Endothelial cell of umbilical vein (primary cell): Measurements from ENCODE around the gene PDE4B. TPM values are rescaled to one million over a fixed set of nuclear protein-coding genes. Genes with fewer than 3 reads are reported as not detected.
A peak's percentile ranks its signal among the peaks of the same experiment; 100 is the strongest.

Experiments
- BruUV-seq: library from RNA; stranded (reverse); fragments of 400-500 nt; replicated peaks from 2 replicates; lab custom pipeline; 2021; lab: Mats Ljungman, UMichigan
- CTCF ChIA-PET: fragments of 300-600, 350-600 bp; sonication (Branson Sonifier 250); formaldehyde crosslinking; loops from one replicate; lab custom pipeline; 2021; ENCODE audit warnings: antibody characterized with exemption, inconsistent platforms; lab: Charles Lee
- POLR2A ChIA-PET: fragments of 300-600, 350-600 bp; sonication (Branson Sonifier 250); formaldehyde crosslinking; loops from one replicate; lab custom pipeline; 2021; ENCODE audit warnings: antibody characterized with exemption, inconsistent platforms; lab: Charles Lee
- DNase-seq: peaks from one replicate; pipeline ENCODE4 v3.0.0-alpha.2; 2011; ENCODE audit warnings: low read depth, low spot score
- FAIRE-seq: peaks from 2 replicates; lab custom pipeline; 2011; peaks lifted over from hg19 to GRCh38; lab: Jason Lieb, UNC
- H2AFZ ChIP-seq: 2 replicates; pipeline ENCODE4 v1.6.0; 2012; ENCODE audit warnings: low read depth, low read length, control low read depth, inconsistent platforms
- H3K27ac ChIP-seq: 2 replicates; pipeline ENCODE4 v1.5.1; 2011; ENCODE audit warnings: low read depth, mild to moderate bottlenecking, control low read depth, low read length, moderate library complexity; ENCODE audit not compliant: insufficient read depth
- H3K27me3 ChIP-seq, 2 experiments: 2 replicates each; pipeline versions ENCODE4 v1.6.0 to v1.6.1; 2011; ENCODE audit warnings: low read length in 2 of 2, mixed read lengths in 1 of 2; ENCODE audit not compliant: control insufficient read depth in 2 of 2, insufficient read depth in 2 of 2
- H3K36me3 ChIP-seq, 2 experiments: 2 replicates in 1 of 2; 3 replicates in 1 of 2; pipeline ENCODE4 v1.5.1; 2011; ENCODE audit warnings: low read length in 2 of 2, mild to moderate bottlenecking in 1 of 2, moderate library complexity in 1 of 2; ENCODE audit not compliant: control insufficient read depth in 2 of 2, insufficient read depth in 2 of 2; ENCODE audit errors: extremely low read depth in 1 of 2
- H3K4me1 ChIP-seq: 3 replicates; pipeline ENCODE4 v1.5.1; 2011; ENCODE audit warnings: mild to moderate bottlenecking, low read length; ENCODE audit not compliant: control insufficient read depth, insufficient read depth; ENCODE audit errors: extremely low read depth
- H3K4me2 ChIP-seq: 2 replicates; pipeline ENCODE4 v1.6.1; 2011; ENCODE audit warnings: low read length, control low read depth, mixed read lengths; ENCODE audit not compliant: insufficient read depth
- H3K4me3 ChIP-seq, 3 experiments: fragments of 200-600 bp in 1 of 3; sonication (generic), shearing (Covaris generic) in 1 of 3; replicated peaks in 1 of 3; 2 replicates each; pipeline ENCODE4 v1.5.1; 2011 to 2016; ENCODE audit warnings: control low read depth in 3 of 3, low read length in 3 of 3, mild to moderate bottlenecking in 2 of 3, inconsistent platforms in 1 of 3, low read depth in 1 of 3, moderate library complexity in 1 of 3; ENCODE audit not compliant: insufficient read depth in 1 of 3
- H3K79me2 ChIP-seq: 2 replicates; pipeline ENCODE4 v1.6.0; 2012; ENCODE audit warnings: low read length, inconsistent platforms; ENCODE audit not compliant: control insufficient read depth, insufficient read depth
- H3K9ac ChIP-seq: replicated peaks from 2 replicates; pipeline ENCODE3; 2011; ENCODE audit warnings: low read length, control low read depth; ENCODE audit not compliant: insufficient read depth; ENCODE audit errors: extremely low read depth
- H3K9me1 ChIP-seq: replicated peaks from 3 replicates; pipeline ENCODE4 v1.6.0; 2011; ENCODE audit warnings: mild to moderate bottlenecking, low read length; ENCODE audit not compliant: control insufficient read depth, insufficient read depth; ENCODE audit errors: extremely low read depth
- H3K9me3 ChIP-seq: replicated peaks from 2 replicates; pipeline ENCODE4 v1.5.1; 2012; ENCODE audit warnings: low read length, inconsistent platforms; ENCODE audit not compliant: control insufficient read depth, insufficient read depth
- H4K20me1 ChIP-seq: replicated peaks from 2 replicates; pipeline ENCODE3; 2011; ENCODE audit warnings: mild to moderate bottlenecking, low read length; ENCODE audit not compliant: control insufficient read depth, insufficient read depth; ENCODE audit errors: extremely low read depth
- EZH2 ChIP-seq: IDR thresholded peaks from 2 replicates; pipeline ENCODE4 v1.6.1; 2012; ENCODE audit warnings: borderline replicate concordance, low read depth, mild to moderate bottlenecking, moderate library complexity, low read length, inconsistent platforms; ENCODE audit not compliant: severe bottlenecking
- GATA2 ChIP-seq: IDR thresholded peaks from 2 replicates; pipeline ENCODE4 v1.7.0; 2011; ENCODE audit warnings: low read depth, mild to moderate bottlenecking, moderate library complexity, mixed read lengths, low read length; ENCODE audit not compliant: insufficient read length, insufficient read depth
- JUN ChIP-seq: IDR thresholded peaks from 2 replicates; pipeline ENCODE4 v1.6.1; 2011; ENCODE audit warnings: borderline replicate concordance, low read depth; ENCODE audit not compliant: insufficient read length, insufficient read depth
- MAX ChIP-seq: IDR thresholded peaks from 2 replicates; pipeline ENCODE4 v1.6.1; 2011; ENCODE audit not compliant: insufficient read depth, insufficient read length
- POLR2AphosphoS5 ChIP-seq: IDR thresholded peaks from 2 replicates; pipeline ENCODE4 v1.6.1; 2012; ENCODE audit warnings: low read depth, mild to moderate bottlenecking, control low read depth, low read length, moderate library complexity; ENCODE audit not compliant: insufficient read depth
- dilution Hi-C: fragments of 300-500 bp; cut with MboI; formaldehyde crosslinking; loops from one replicate; pipeline ENCODE4 v1.15.0; 2019; ENCODE audit warnings: low sequenced_read_pairs; ENCODE audit not compliant: extremely low pct_ligation_motif_present
- intact Hi-C: fragments of 100-400 bp; cut with micrococcal nuclease; formaldehyde crosslinking; loops from one replicate; pipeline ENCODE4 v1.10.0; 2022
- polyA plus RNA-seq, 4 experiments: library from polyadenylated mRNA; depleted of rRNA in 3 of 4; stranded (reverse) in 3 of 4; unstranded in 1 of 4; fragments of >200 nt; gene quantifications; 2 replicates each; pipeline versions ENCODE4 v1.2.1 to v1.2.3, GENCODE V29; 2011 to 2012; ENCODE audit warnings: missing spikeins in 1 of 4
- total RNA-seq: library from RNA; stranded (reverse); gene quantifications from 2 replicates; pipeline ENCODE4 v1.2.3, GENCODE V29; 2021

PDE4B gene
- total and polyA plus RNA-seq, 2 donors (not counting 3 experiments of a cell fraction or from before 2014, with no cell fraction given), result 63.5 to 69.8 TPM

DNA sequence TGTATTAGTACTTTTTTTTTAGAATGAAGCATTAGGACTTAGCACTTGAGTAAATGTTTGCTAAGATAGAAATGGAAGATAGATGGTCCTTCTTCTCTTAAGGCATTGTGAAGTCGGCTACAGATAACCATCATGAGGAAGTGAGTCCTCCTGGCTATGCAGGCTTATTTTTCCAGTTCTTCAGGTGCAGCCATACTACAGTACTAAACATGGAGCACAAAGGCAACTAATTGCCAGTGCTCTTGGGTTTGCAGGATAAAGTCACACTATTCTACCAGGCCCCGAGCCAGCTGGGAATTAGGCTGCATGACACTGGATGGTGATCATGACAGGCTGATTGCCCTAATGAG lies 543.9 kb downstream of the PDE4B start:
- H3K9ac ChIP-seq, result peak overlapping the region; percentile 68
- DNase-seq, result no peak
- dilution Hi-C loops (loop anchor here (25.0 kb wide), 1 partner anchor 201 kb away; the partner anchor contains the start of gene SGIP1), intact Hi-C loops (loop anchor here (1.0 to 10.0 kb wide), 15 partner anchors 14 to 914 kb away; partner anchors contain the start of genes LEPR, LEPROT and SGIP1)
- H3K36me3 ChIP-seq, result peaks cover 2 to 6% of the 10 kb centered on the region in 2 experiments
- peak overlapping the region; percentile 62 for H3K4me2 ChIP-seq
- no peaks in the 10 kb centered on the region for H3K9me3 ChIP-seq
- no peak for FAIRE-seq
- H3K9me1 ChIP-seq, result no peaks in the 10 kb centered on the region
- TF ChIP-seq MAX (no peak), GATA2 (peak; percentile 69)
- peaks cover 88% of the 10 kb centered on the region for H3K79me2 ChIP-seq
- no peak overlapping the region for H2AFZ ChIP-seq
- peaks cover 69% of the 10 kb centered on the region for H3K4me1 ChIP-seq
- H3K27me3 ChIP-seq, result no peaks in the 10 kb centered on the region
- BruUV-seq, result no TSS peak
- H3K27ac ChIP-seq, result peak overlapping the region; percentile 95
- CTCF ChIA-PET, result interaction anchor here (1.4 to 3.8 kb wide), 3 partner anchors 10 to 69 kb away, joined by 3 to 10 read pairs (median 4); no protein-coding TSS in a partner anchor
- H3K4me3 ChIP-seq, result peak overlapping the region in 1 of 3 experiments; percentile 21
- no peaks in the 10 kb centered on the region for H4K20me1 ChIP-seq
- POLR2A ChIA-PET, result no interaction called here

DNA sequence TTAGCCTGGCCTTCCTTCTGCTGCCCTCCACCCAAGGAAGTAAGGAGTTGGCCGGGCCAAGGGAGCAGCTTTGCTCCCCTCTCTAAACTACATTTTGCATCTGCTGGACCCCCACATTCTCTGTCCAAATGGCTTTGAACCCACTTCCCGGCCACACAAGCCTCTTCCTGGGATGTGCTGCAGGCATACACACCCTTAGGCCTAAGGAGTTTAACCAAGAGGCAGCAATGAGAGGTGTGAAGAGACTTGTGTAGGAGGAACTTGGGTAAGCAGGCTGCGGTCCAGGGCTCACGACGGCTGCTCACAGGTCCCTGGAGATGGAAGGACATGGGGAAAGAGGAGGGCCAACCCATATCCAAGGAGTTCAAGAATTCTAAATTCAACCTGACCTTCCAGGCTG lies 544.6 kb downstream of the PDE4B start:
- BruUV-seq, result no TSS peak
- ChIA-PET POLR2A (interaction anchor here (1.0 to 1.1 kb wide), 2 partner anchors 12 to 34 kb away, joined by 3 read pairs; no protein-coding TSS in a partner anchor), CTCF (interaction anchor here (3.8 kb wide), 1 partner anchor 10 kb away, joined by 10 read pairs; no protein-coding TSS in a partner anchor)
- peaks cover 71% of the 10 kb centered on the region for H3K4me1 ChIP-seq
- no peak overlapping the region for H3K4me3 ChIP-seq
- FAIRE-seq (no peak), DNase-seq (no peak)
- H2AFZ ChIP-seq, result no peak overlapping the region
- no peaks in the 10 kb centered on the region for H3K9me1 ChIP-seq
- intact Hi-C loops (loop anchor here (2.0 to 10.0 kb wide), 5 partner anchors 165 to 915 kb away; partner anchors contain the start of genes LEPR, LEPROT and SGIP1), dilution Hi-C loops (loop anchor here (25.0 kb wide), 1 partner anchor 200 kb away; the partner anchor contains the start of gene SGIP1)
- peak overlapping the region; percentile 95 for H3K27ac ChIP-seq
- no peaks in the 10 kb centered on the region for H3K9me3 ChIP-seq
- TF ChIP-seq EZH2 (no peak), JUN (no peak), POLR2AphosphoS5 (peak; percentile 23)
- H3K4me2 ChIP-seq, result peak overlapping the region; percentile 62
- peak overlapping the region; percentile 68 for H3K9ac ChIP-seq
- H3K36me3 ChIP-seq, result peaks cover 2 to 6% of the 10 kb centered on the region in 2 experiments
- H3K79me2 ChIP-seq, result peaks cover 94% of the 10 kb centered on the region
- no peaks in the 10 kb centered on the region for H4K20me1 ChIP-seq
- H3K27me3 ChIP-seq, result no peaks in the 10 kb centered on the region
